ENCODE data around the gene SYNE2.

SYNE2 gene

GRCh38 chr14:63982629-63983028 lies 129.8 kb downstream of the SYNE2 start:
- no peak overlapping the region for H3K4me3 ChIP-seq (ENCODE audit: low read depth, low read length)
- TF ChIP-seq, protein P1, sequence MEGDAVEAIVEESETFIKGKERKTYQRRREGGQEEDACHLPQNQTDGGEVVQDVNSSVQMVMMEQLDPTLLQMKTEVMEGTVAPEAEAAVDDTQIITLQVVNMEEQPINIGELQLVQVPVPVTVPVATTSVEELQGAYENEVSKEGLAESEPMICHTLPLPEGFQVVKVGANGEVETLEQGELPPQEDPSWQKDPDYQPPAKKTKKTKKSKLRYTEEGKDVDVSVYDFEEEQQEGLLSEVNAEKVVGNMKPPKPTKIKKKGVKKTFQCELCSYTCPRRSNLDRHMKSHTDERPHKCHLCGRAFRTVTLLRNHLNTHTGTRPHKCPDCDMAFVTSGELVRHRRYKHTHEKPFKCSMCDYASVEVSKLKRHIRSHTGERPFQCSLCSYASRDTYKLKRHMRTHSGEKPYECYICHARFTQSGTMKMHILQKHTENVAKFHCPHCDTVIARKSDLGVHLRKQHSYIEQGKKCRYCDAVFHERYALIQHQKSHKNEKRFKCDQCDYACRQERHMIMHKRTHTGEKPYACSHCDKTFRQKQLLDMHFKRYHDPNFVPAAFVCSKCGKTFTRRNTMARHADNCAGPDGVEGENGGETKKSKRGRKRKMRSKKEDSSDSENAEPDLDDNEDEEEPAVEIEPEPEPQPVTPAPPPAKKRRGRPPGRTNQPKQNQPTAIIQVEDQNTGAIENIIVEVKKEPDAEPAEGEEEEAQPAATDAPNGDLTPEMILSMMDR (IDR thresholded peaks at IDR 0.05; ENCODE audit: low read depth, low read length): no peak

GRCh38 chr14:63986789-63987533 lies 134.2 kb downstream of the SYNE2 start:
- TF ChIP-seq, protein P1 (IDR thresholded peaks at IDR 0.05; ENCODE audit: low read depth, low read length): no peak
- no peak overlapping the region for H3K4me3 ChIP-seq (ENCODE audit: low read depth, low read length)

- no peak overlapping the region for H3K4me3 ChIP-seq (ENCODE audit: low read depth, low read length)
- TF ChIP-seq, protein P1 (IDR thresholded peaks at IDR 0.05; ENCODE audit: low read depth, low read length): no peak
Measured at GRCh38 chr14:63988579-63988978, 135.8 kb downstream of the SYNE2 start.

DNA sequence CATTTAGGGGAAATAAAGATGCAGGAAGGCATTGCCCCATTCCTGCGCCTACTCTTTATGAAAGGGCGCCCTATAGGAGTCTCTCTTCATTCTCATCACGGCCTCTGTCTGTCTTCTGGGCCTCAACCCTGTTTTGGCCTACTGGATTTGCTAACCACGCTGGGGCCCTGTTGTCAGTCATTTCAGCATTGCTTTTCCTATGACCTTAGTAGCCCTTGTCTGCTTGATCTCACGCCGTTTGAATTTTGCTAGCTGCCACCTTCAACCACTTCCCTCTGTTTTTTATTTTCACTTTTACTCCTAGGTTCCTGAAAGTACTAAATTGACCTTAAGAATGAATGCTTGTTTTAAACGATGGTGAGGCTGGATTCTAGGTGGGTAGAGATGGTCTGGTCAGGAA lies 139.0 kb downstream of the SYNE2 start:
- TF ChIP-seq, protein P1 (IDR thresholded peaks at IDR 0.05; ENCODE audit: low read depth, low read length): no peak
- no peak overlapping the region for H3K4me3 ChIP-seq (ENCODE audit: low read depth, low read length)

DNA sequence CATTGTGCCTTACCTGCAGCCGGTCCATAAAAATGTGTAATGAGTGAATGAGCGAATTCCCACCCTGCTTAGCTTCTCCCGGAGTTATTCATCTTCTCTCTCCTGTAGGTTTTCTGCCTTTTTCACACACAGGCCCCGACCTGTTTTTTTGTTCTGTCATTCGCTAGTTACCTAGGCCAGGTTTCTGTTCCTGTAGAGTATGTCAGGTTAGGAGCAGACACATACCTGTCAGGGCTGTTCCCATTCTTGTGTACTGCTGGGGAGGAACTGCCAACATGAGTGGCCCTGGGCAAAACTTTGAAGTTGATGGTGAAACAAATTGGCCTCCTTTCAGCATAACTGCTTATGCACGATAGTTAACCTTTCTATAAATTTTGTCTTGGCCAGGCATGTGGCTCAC lies 140.1 kb downstream of the SYNE2 start:
- TF ChIP-seq, protein P1 (IDR thresholded peaks at IDR 0.05; ENCODE audit: low read depth, low read length): no peak
- no peak overlapping the region for H3K4me3 ChIP-seq (ENCODE audit: low read depth, low read length)

GRCh38 chr14:63993992-63994391 lies 141.2 kb downstream of the SYNE2 start:
- TF ChIP-seq, protein P1 (IDR thresholded peaks at IDR 0.05; ENCODE audit: low read depth, low read length): no peak
- no peak overlapping the region for H3K4me3 ChIP-seq (ENCODE audit: low read depth, low read length)

DNA sequence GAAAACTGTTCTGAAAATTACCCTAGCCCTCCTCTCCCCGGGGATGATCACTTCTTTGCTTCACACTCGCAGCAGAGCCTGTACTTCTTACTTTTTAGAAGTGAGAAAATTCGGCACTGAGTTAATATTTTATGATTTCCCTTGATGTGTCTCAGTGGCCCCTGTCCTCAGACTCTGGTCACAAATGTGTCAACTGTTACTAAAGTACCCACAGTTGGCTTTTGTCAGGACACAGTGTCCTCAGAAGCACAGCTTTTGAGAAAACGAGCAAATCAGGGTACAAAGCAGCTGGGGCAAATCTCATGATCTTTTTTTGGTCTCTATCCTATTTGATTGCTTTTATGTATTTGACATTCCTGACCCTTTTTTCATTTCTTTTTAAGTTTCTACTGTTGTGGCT lies 142.5 kb downstream of the SYNE2 start:
- TF ChIP-seq, protein P1 (IDR thresholded peaks at IDR 0.05; ENCODE audit: low read depth, low read length): no peak
- no peak overlapping the region for H3K4me3 ChIP-seq (ENCODE audit: low read depth, low read length)

All from WI38 (cell line).